ENCODE data around the gene CBARP.

The CBARP gene

GRCh38 chr19:1235625-1236538, 1.9 kb downstream of the CBARP start:
- DNase-seq = no peak
- H3K4me1 Mint-ChIP-seq = peaks cover 18% of the 10 kb centered on the region
- H3K9me3 Mint-ChIP-seq = no peaks in the 10 kb centered on the region
- no peak overlapping the region for H3K4me3 Mint-ChIP-seq
- H3K36me3 Mint-ChIP-seq (ENCODE audit: low read depth) = no peaks in the 10 kb centered on the region
- H3K27ac Mint-ChIP-seq = no peak overlapping the region
- ATAC-seq = no peak
- peaks cover 12% of the 10 kb centered on the region for H3K27me3 Mint-ChIP-seq

GRCh38 chr19:1234955-1235380, 2.8 kb downstream of the CBARP start:
- no peak for ATAC-seq
- H3K4me3 Mint-ChIP-seq = no peak overlapping the region

GRCh38 chr19:1234051-1234954, 3.5 kb downstream of the CBARP start:
- peaks cover 11% of the 10 kb centered on the region for H3K4me1 Mint-ChIP-seq
- H3K36me3 Mint-ChIP-seq (ENCODE audit: low read depth) = no peaks in the 10 kb centered on the region
- H3K27me3 Mint-ChIP-seq = peaks cover 10% of the 10 kb centered on the region
- H3K27ac Mint-ChIP-seq = no peak overlapping the region
- no peak overlapping the region for H3K4me3 Mint-ChIP-seq
- no peak for DNase-seq
- H3K9me3 Mint-ChIP-seq = no peaks in the 10 kb centered on the region
- ATAC-seq = no peak

More at GRCh38 chr19:1234955-1235380, 2.8 kb downstream of the CBARP start:
- H3K36me3 Mint-ChIP-seq (ENCODE audit: low read depth) = no peaks in the 10 kb centered on the region
- no peak overlapping the region for H3K27ac Mint-ChIP-seq
- no peak for DNase-seq
- H3K4me1 Mint-ChIP-seq = peaks cover 13% of the 10 kb centered on the region
- H3K9me3 Mint-ChIP-seq = no peaks in the 10 kb centered on the region
- H3K27me3 Mint-ChIP-seq = peaks cover 12% of the 10 kb centered on the region

- Mint-ChIP-seq H3K27ac (no peak overlapping the region), H3K36me3 (ENCODE audit: low read depth) (no peaks in the 10 kb centered on the region), H3K9me3 (no peaks in the 10 kb centered on the region), H3K4me3 (no peak overlapping the region), H3K27me3 (peaks cover under 1% of the 10 kb centered on the region), H3K4me1 (no peaks in the 10 kb centered on the region)
- no peak for DNase-seq
- no peak for ATAC-seq
These were observed 4.6 kb downstream of the CBARP start for GRCh38 chr19:1233115-1233667.

GRCh38 chr19:1232652-1233072, 5.1 kb downstream of the CBARP start:
- ATAC-seq (no peak), DNase-seq (no peak)
- no peak overlapping the region for H3K27ac Mint-ChIP-seq
- no peaks in the 10 kb centered on the region for H3K9me3 Mint-ChIP-seq
- no peaks in the 10 kb centered on the region for H3K36me3 Mint-ChIP-seq (ENCODE audit: low read depth)
- H3K4me3 Mint-ChIP-seq = no peak overlapping the region
- no peaks in the 10 kb centered on the region for H3K27me3 Mint-ChIP-seq
- no peaks in the 10 kb centered on the region for H3K4me1 Mint-ChIP-seq

GRCh38 chr19:1231729-1232637, 5.8 kb downstream of the CBARP start:
- ATAC-seq = no peak
- no peak for DNase-seq
- Mint-ChIP-seq H3K36me3 (ENCODE audit: low read depth) (no peaks in the 10 kb centered on the region), H3K9me3 (no peaks in the 10 kb centered on the region), H3K27ac (no peak overlapping the region), H3K4me3 (no peak overlapping the region), H3K27me3 (no peaks in the 10 kb centered on the region), H3K4me1 (no peaks in the 10 kb centered on the region)

GRCh38 chr19:1230783-1231489, 6.9 kb downstream of the CBARP start:
- no peaks in the 10 kb centered on the region for H3K4me1 Mint-ChIP-seq
- H3K9me3 Mint-ChIP-seq = no peaks in the 10 kb centered on the region
- no peaks in the 10 kb centered on the region for H3K36me3 Mint-ChIP-seq (ENCODE audit: low read depth)
- ATAC-seq (no peak), DNase-seq (no peak)
- H3K27ac Mint-ChIP-seq = no peak overlapping the region
- H3K27me3 Mint-ChIP-seq = no peaks in the 10 kb centered on the region
- no peak overlapping the region for H3K4me3 Mint-ChIP-seq

GRCh38 chr19:1229924-1230782, 7.7 kb downstream of the CBARP start:
- no peaks in the 10 kb centered on the region for H3K9me3 Mint-ChIP-seq
- H3K36me3 Mint-ChIP-seq (ENCODE audit: low read depth) = no peaks in the 10 kb centered on the region
- DNase-seq = no peak
- ATAC-seq = no peak
- no peak overlapping the region for H3K4me3 Mint-ChIP-seq
- H3K27ac Mint-ChIP-seq = no peak overlapping the region
- no peaks in the 10 kb centered on the region for H3K4me1 Mint-ChIP-seq
- no peaks in the 10 kb centered on the region for H3K27me3 Mint-ChIP-seq

- H3K9me3 Mint-ChIP-seq = no peaks in the 10 kb centered on the region
- H3K36me3 Mint-ChIP-seq (ENCODE audit: low read depth) = no peaks in the 10 kb centered on the region
- DNase-seq (no peak), ATAC-seq (no peak)
- no peak overlapping the region for H3K27ac Mint-ChIP-seq
- no peaks in the 10 kb centered on the region for H3K27me3 Mint-ChIP-seq
- no peak overlapping the region for H3K4me3 Mint-ChIP-seq
- H3K4me1 Mint-ChIP-seq = no peaks in the 10 kb centered on the region
These were observed 8.5 kb downstream of the CBARP start for GRCh38 chr19:1229056-1229923.

GRCh38 chr19:1228161-1228957, 9.4 kb downstream of the CBARP start:
- Mint-ChIP-seq H3K4me3 (no peak overlapping the region), H3K27me3 (no peaks in the 10 kb centered on the region), H3K4me1 (no peaks in the 10 kb centered on the region), H3K27ac (no peak overlapping the region), H3K36me3 (ENCODE audit: low read depth) (no peaks in the 10 kb centered on the region), H3K9me3 (no peaks in the 10 kb centered on the region)
- no peak for ATAC-seq
- no peak for DNase-seq

- no peaks in the 10 kb centered on the region for H3K9me3 Mint-ChIP-seq
- no peak overlapping the region for H3K4me3 Mint-ChIP-seq
- H3K27ac Mint-ChIP-seq = no peak overlapping the region
- H3K4me1 Mint-ChIP-seq = no peaks in the 10 kb centered on the region
- DNase-seq = no peak
- ATAC-seq = no peak
- H3K27me3 Mint-ChIP-seq = no peaks in the 10 kb centered on the region
- H3K36me3 Mint-ChIP-seq (ENCODE audit: low read depth) = no peaks in the 10 kb centered on the region
These were observed 10.3 kb downstream of the CBARP start for GRCh38 chr19:1227304-1228054.
